SKM-1 (cell line): ENCODE data around the gene MARF1.
"Not testable (repeated sequence)": the region's sequence is repeated elsewhere in the genome, so short reads cannot be mapped to it uniquely, and the experiment has no call there.

Source experiments
- DNase-seq: peaks from one replicate; lab custom pipeline; 2025; ENCODE audit not compliant: unreplicated experiment; lab: John Stamatoyannopoulos, UW

The MARF1 gene

GRCh38 chr16:15643048-15643945 lies at the start of gene MARF1:
Gene MARF1 (minus strand): TSS chr16:15643154. CDS start chr16:15639233, 3,921 bp downstream.
- DNase-seq, result peak; percentile 84

GRCh38 chr16:15692508-15692907 lies 49.6 kb upstream of the MARF1 start:
- not testable (repeated sequence) for DNase-seq

- DNase-seq, result no peak
Observed at GRCh38 chr16:15691046-15691445, 48.1 kb upstream of the MARF1 start.

- no peak for DNase-seq
Observed at GRCh38 chr16:15690296-15690695, 47.3 kb upstream of the MARF1 start.

- DNase-seq, result no peak
Observed at GRCh38 chr16:15689290-15689689, 46.3 kb upstream of the MARF1 start.

GRCh38 chr16:15686287-15686686 lies 43.3 kb upstream of the MARF1 start:
- DNase-seq, result no peak

GRCh38 chr16:15682105-15682570 lies 39.2 kb upstream of the MARF1 start:
- DNase-seq, result peak; percentile 3

- no peak for DNase-seq
Observed at GRCh38 chr16:15677447-15677846, 34.5 kb upstream of the MARF1 start.

GRCh38 chr16:15676506-15676905 lies 33.6 kb upstream of the MARF1 start:
- DNase-seq, result no peak

GRCh38 chr16:15674571-15674970 lies 31.6 kb upstream of the MARF1 start:
- DNase-seq, result no peak

GRCh38 chr16:15672514-15673167 lies 29.7 kb upstream of the MARF1 start:
- peak; percentile 91 for DNase-seq

- DNase-seq, result not testable (repeated sequence)
Observed at GRCh38 chr16:15672127-15672513, 29.2 kb upstream of the MARF1 start.

- no peak for DNase-seq
Observed at GRCh38 chr16:15671530-15672117, 28.7 kb upstream of the MARF1 start.

- DNase-seq, result no peak
Observed at GRCh38 chr16:15667091-15667742, 24.3 kb upstream of the MARF1 start.

GRCh38 chr16:15665107-15665506 lies 22.2 kb upstream of the MARF1 start:
- no peak for DNase-seq

- DNase-seq, result no peak
Observed at GRCh38 chr16:15660203-15660601, 17.2 kb upstream of the MARF1 start.

GRCh38 chr16:15658556-15658955 lies 15.6 kb upstream of the MARF1 start:
- DNase-seq, result no peak

GRCh38 chr16:15658149-15658548 lies 15.2 kb upstream of the MARF1 start:
- no peak for DNase-seq

- not testable (repeated sequence) for DNase-seq
Observed at GRCh38 chr16:15655561-15655960, 12.6 kb upstream of the MARF1 start.

- DNase-seq, result no peak
Observed at GRCh38 chr16:15654591-15654990, 11.6 kb upstream of the MARF1 start.

- DNase-seq, result no peak
Observed at GRCh38 chr16:15653227-15653626, 10.3 kb upstream of the MARF1 start.
